ENCODE data around the gene EMC7.

GRCh38 chr15:34128898-34129297 lies 27.2 kb upstream of the EMC7 start:
- TF ChIP-seq, protein P1, sequence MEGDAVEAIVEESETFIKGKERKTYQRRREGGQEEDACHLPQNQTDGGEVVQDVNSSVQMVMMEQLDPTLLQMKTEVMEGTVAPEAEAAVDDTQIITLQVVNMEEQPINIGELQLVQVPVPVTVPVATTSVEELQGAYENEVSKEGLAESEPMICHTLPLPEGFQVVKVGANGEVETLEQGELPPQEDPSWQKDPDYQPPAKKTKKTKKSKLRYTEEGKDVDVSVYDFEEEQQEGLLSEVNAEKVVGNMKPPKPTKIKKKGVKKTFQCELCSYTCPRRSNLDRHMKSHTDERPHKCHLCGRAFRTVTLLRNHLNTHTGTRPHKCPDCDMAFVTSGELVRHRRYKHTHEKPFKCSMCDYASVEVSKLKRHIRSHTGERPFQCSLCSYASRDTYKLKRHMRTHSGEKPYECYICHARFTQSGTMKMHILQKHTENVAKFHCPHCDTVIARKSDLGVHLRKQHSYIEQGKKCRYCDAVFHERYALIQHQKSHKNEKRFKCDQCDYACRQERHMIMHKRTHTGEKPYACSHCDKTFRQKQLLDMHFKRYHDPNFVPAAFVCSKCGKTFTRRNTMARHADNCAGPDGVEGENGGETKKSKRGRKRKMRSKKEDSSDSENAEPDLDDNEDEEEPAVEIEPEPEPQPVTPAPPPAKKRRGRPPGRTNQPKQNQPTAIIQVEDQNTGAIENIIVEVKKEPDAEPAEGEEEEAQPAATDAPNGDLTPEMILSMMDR (IDR thresholded peaks at IDR 0.05), result no peak
- TF ChIP-seq EZH2 (IDR thresholded peaks at IDR 0.05; ENCODE audit: borderline replicate concordance, insufficient read depth, low read depth, low read length, poor library complexity, severe bottlenecking), result no peak

Measured in B cell (primary cell).